VCaP (cell line): Measurements from ENCODE around the gene CD44.

Experiments used
- H3K27ac ChIP-seq: fragments of 450-650 bp; 2 replicates; pipeline ENCODE4 v1.5.1; 2017
- CTCF ChIP-seq: fragments of 450-650 bp; conservative IDR thresholded peaks from 2 replicates; pipeline ENCODE4 v1.5.1; 2017; ENCODE audit warnings: mild to moderate bottlenecking, moderate library complexity

Gene CD44

GRCh38 chr11:35248558-35249323 is 109.8 kb downstream of the CD44 start:
- TF ChIP-seq CTCF: no peak
- H3K27ac ChIP-seq: no peak overlapping the region

GRCh38 chr11:35250192-35250591 is 111.2 kb downstream of the CD44 start:
- H3K27ac ChIP-seq: no peak overlapping the region

GRCh38 chr11:35250621-35251020 is 111.7 kb downstream of the CD44 start:
- no peak overlapping the region for H3K27ac ChIP-seq
- no peak for TF ChIP-seq CTCF

More at GRCh38 chr11:35250192-35250591, 111.2 kb downstream of the CD44 start:
- no peak for TF ChIP-seq CTCF

- TF ChIP-seq CTCF: no peak
- H3K27ac ChIP-seq: no peak overlapping the region
Measured at GRCh38 chr11:35253237-35253636, 114.3 kb downstream of the CD44 start.

- no peak for TF ChIP-seq CTCF
Measured at GRCh38 chr11:35255514-35255913, 116.5 kb downstream of the CD44 start.

GRCh38 chr11:35256296-35256695 is 117.3 kb downstream of the CD44 start:
- TF ChIP-seq CTCF: no peak
- H3K27ac ChIP-seq: no peak overlapping the region

More at GRCh38 chr11:35255514-35255913, 116.5 kb downstream of the CD44 start:
- no peak overlapping the region for H3K27ac ChIP-seq

GRCh38 chr11:35257281-35257680 is 118.3 kb downstream of the CD44 start:
- TF ChIP-seq CTCF: no peak
- no peak overlapping the region for H3K27ac ChIP-seq
